HG03159 (cell line): ENCODE results near the gene COPS9.

Experiments
- ATAC-seq: cut with Tn5 transposase; IDR thresholded peaks from one replicate; pipeline ENCODE4 v1.9.1; 2021; ENCODE audit warnings: mild to moderate bottlenecking, moderate library complexity; ENCODE audit not compliant: unreplicated experiment

COPS9 gene

GRCh38 chr2:240121675-240122074, 14.4 kb downstream of the COPS9 start:
- ATAC-seq: no peak

GRCh38 chr2:240121190-240121589, 14.9 kb downstream of the COPS9 start:
- ATAC-seq: peak; percentile 72

GRCh38 chr2:240114233-240114632, 21.9 kb downstream of the COPS9 start:
- no peak for ATAC-seq

GRCh38 chr2:240112914-240113690, 23.0 kb downstream of the COPS9 start:
- ATAC-seq: no peak

- no peak for ATAC-seq
Measured at GRCh38 chr2:240111253-240111652, 24.9 kb downstream of the COPS9 start.

GRCh38 chr2:240109386-240109785, 26.7 kb downstream of the COPS9 start:
- no peak for ATAC-seq

- no peak for ATAC-seq
Measured at GRCh38 chr2:240107477-240107796, 28.7 kb downstream of the COPS9 start.

GRCh38 chr2:240106765-240107476, 29.2 kb downstream of the COPS9 start:
- no peak for ATAC-seq

- ATAC-seq: no peak
Measured at GRCh38 chr2:240105982-240106381, 30.1 kb downstream of the COPS9 start.

- ATAC-seq: no peak
Measured at GRCh38 chr2:240103136-240103535, 33.0 kb downstream of the COPS9 start.

GRCh38 chr2:240098349-240098748, 37.8 kb downstream of the COPS9 start:
- ATAC-seq: no peak

- no peak for ATAC-seq
Measured at GRCh38 chr2:240095556-240096523, 40.3 kb downstream of the COPS9 start.

GRCh38 chr2:240089306-240089705, 46.8 kb downstream of the COPS9 start:
- no peak for ATAC-seq

- no peak for ATAC-seq
Measured at GRCh38 chr2:240086563-240086962, 49.5 kb downstream of the COPS9 start.
